Superior temporal gyrus (tissue), 1 donor: ENCODE measurements around the gene DLG4.

Experiments
- DNase-seq: peaks from one replicate; pipeline ENCODE4 v3.0.0-alpha.2; 2016; ENCODE audit errors: extremely low spot score

DLG4 gene

GRCh38 chr17:7214300-7215135, 5.1 kb downstream of the DLG4 start:
- DNase-seq, result peak; percentile 95

- peak; percentile 77 for DNase-seq
Observed at GRCh38 chr17:7213895-7214299, 5.7 kb downstream of the DLG4 start.

- DNase-seq, result no peak
Observed at GRCh38 chr17:7211491-7212273, 8.0 kb downstream of the DLG4 start.

- no peak for DNase-seq
Observed at GRCh38 chr17:7208754-7209460, 10.7 kb downstream of the DLG4 start.

- no peak for DNase-seq
Observed at GRCh38 chr17:7208027-7208571, 11.5 kb downstream of the DLG4 start.

- no peak for DNase-seq
Observed at GRCh38 chr17:7207120-7208001, 12.3 kb downstream of the DLG4 start.

GRCh38 chr17:7205561-7205960, 14.1 kb downstream of the DLG4 start:
- no peak for DNase-seq

- DNase-seq, result peak; percentile 86
Observed at GRCh38 chr17:7204828-7205461, 14.7 kb downstream of the DLG4 start.

DNA sequence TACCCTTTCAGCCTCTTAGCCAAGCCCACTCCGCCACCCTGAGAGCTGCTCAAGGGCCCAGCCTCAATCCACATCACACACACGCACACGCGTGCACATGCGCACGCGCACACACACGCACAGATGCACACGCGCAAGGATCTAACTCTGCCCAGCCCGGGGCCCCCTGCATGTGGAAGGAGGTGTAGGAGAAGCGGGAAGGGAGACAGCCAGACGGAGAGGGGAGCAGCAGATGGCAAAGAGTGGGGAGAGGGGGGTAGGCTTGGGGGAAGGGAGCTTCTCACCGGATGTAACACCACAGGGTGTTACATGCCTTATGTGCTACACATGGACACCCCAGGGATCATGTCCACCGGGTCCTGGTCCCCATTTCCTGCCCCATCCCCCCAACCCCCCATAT, 15.3 kb downstream of the DLG4 start:
- no peak for DNase-seq

- DNase-seq, result no peak
Observed at GRCh38 chr17:7203391-7203790, 16.2 kb downstream of the DLG4 start.

GRCh38 chr17:7196651-7197401, 22.8 kb downstream of the DLG4 start:
- no peak for DNase-seq

GRCh38 chr17:7195971-7196370, 23.7 kb downstream of the DLG4 start:
- DNase-seq, result no peak

GRCh38 chr17:7192271-7192937, 27.2 kb downstream of the DLG4 start:
- DNase-seq, result no peak

DNA sequence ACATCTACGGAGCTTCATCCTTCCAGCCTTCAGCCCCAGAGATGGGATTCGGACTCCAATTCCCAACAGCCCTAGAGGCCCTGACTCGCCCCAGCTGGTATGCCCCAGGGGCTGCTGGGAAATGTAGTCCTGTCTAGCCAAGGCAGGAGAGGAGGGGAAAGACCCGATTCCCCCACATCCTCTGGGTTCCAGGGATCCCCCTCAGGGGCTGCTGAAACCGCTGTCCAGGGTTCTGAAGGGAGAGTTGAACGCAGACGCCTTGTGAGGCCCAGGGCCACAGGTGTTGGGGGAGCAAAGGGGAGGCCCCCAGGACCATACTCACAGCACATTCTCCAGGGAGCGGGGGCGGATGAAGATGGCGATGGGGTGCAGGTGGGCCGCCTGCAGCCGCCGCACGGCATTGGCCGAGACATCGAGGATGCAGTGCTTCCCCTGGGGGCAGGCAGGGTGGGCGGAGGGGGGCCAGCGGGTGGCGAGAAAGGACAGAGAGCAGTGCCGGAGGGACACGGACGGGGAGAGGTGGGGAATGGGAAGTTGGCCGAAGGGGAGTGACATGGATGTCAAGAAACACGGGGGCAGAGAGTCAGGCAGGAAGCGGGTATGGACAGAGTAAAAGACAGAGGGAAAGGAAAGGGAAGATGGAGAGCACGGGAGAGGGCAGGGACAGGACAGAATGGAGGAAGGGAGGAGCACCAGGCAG, 27.9 kb downstream of the DLG4 start:
- DNase-seq, result peak; percentile 66

DNA sequence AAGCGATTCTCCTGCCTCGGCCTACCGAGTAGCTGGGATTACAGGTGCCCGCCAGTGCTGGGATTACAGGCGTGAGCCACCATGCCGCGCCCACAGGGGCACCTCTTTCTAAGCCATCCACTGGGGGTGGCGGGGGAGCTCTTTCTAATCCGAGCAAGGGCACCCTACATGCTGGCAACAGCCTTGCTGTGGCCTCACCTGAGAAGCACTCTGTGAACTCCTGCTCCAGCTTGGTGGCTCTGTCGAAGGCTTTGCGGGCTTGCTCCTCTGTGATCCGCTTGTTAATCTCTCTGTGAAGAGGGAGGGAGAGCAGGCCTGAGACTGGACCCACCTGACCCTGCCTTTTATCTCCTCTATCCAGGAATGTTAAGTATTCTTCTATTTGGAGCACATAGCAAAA, 28.6 kb downstream of the DLG4 start:
- DNase-seq, result no peak

DNA sequence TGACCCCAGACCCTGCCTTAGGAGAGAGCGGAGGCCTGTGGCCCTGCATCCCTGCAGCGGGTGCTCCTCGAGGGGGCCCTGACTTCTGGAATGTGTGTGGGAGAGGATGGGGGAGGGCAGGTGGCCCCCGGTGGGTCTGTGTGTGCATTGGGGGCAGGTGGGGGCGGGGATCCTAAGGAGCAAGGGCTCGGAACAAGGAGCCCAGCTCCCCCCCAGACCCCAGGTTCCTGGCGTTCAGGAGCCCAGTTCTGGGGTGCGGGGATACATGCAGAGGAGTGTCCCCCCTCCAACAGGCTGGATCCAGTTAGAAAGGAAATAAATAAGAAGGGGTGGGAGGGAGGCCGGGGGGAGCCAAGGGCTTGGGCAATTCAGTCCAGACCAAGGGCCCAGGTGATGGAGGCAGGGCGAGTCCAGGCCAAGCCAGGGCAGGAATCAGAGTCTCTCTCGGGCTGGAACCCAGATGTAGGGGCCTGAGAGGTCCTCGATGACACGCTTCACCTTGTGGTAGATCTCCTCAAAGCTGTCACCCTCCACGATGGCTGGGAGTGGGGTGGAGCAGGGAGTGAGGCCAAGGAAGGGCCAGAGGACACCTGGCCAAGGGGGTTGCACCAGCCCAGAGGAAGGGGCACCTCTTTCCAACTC, 29.2 kb downstream of the DLG4 start:
- no peak for DNase-seq

DNA sequence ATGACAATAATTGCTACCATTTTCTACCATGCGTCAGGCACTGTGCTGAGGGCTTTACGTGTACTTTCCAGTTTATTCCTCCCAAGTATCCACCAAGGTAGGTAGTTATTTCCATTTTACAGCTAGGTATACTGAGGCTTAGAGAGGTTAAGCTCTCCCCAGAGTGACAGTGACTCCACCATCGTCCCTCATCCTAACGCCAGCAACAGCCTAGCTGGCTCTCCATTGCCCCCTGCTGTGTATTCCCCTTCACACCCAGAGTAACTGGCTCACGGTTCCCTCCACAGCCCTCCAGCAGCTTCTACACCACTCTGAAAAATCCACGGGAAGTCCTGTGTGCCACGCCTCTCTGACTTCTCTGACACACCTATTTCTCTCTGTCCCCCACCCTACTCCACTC, 33.4 kb downstream of the DLG4 start:
- no peak for DNase-seq

DNA sequence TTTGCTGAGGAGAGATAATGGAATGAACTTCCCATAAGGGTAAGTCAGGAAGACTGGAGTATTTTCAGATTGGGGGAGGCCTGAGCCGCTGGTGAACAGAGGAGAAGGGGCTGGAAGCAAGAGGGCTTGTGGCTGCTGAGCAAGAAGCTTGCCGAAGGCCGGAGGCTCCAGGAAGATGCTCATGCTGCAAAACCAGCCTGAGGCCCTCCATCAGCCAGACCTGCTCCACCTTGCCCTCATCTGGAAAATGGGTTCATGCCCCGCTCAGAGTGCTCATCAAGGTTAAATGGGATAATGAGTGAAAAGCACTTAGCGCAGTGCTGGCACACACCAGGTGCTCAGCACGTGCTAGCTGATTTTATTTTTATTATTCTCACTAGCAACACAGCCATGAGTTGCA, 35.0 kb downstream of the DLG4 start:
- DNase-seq, result no peak
